ENCODE results near the gene CGREF1.
A peak's percentile ranks its signal among the peaks of the same experiment; 100 is the strongest.
"Not testable (repeated sequence)": the region's sequence is repeated elsewhere in the genome, so short reads cannot be mapped to it uniquely, and the experiment has no call there.

CGREF1 gene

GRCh38 chr2:27137322-27137935, 18.5 kb upstream of the CGREF1 start:
- DNase-seq = no peak

GRCh38 chr2:27136751-27137150, 17.8 kb upstream of the CGREF1 start:
- no peak for DNase-seq

GRCh38 chr2:27135478-27135955, 16.6 kb upstream of the CGREF1 start:
- DNase-seq = no peak

DNA sequence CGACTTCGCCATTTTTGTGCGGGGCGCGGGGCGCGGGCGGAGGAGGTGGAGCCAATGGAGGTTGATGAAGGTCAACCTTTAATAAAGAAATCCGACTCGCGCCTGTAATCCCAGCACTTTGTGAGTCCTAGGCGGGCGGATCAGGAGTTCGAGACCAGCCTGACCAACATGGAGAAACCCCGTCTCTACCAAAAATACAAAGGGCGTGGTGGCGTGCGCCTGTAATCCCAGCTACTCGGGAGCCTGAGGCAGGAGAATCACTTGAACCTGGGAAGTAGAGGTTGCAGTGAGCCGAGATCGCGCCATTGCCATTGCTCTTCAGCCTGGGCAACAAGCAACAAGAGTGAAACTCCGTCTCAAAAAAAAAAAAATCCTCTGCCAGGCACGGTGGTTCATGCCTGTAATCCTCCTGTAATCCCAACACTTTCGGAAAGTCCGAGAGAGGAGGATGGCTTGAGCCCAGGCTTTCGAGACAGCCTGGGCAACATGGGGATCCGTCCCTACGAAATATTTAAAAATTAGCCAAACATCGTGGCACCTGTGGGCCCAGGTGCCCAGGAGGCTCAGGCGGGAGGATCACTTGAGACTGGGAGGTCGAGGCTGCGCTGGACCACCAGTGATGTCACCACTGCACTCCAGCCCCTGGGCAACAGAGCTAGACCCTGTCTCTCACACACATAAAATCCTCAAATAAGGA, 16.0 kb upstream of the CGREF1 start:
- DNase-seq = no peak

DNA sequence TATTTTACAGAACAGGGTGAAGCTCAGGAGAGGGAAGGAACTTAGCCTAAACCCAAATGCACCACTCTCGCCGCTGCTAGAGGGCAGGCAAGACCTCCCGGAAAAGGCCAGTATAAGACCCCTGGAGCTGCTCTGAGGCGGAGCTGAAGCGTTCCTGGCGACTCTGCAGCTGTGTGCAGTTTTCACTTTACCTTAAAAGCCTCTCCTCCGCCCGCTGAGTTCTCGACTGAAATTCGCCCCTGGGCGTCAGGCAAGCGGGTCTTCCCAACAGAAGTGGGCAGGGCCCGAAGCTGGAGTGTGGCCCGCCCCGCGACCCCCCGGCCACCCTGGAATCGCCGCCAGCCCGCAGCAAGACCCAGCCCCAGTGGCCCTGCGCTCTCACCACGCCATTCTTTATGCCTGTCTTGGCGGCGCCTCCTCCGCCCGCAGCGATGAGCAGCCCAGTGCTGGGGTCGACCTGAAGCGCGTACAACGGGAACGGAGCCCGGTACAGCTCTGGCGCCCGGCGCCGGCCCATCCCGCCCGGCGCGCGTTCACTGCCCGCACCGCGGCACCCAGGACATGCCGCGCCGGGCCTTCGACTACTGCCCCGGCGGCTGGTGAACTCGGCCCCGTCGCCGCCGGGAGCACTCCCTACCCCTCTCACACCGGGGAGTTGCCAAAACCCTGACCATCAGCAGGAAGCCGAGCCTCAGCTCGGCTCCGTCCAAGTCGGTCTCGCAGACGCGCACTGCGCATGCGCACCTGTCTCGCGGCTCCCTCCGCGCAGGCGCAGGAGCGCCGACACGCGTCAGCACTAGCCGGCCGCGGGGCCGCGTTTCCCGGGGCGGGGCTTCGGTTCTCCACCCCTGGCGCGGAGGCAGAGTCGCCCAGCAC, 15.2 kb upstream of the CGREF1 start, which contains the start of gene PREB:
TSS of gene PREB (minus strand) at position 732 of the 876 bp plus-strand sequence. CDS start at position 517, 215 bp downstream.
- peak; percentile 98 for DNase-seq

GRCh38 chr2:27133195-27133875, 14.4 kb upstream of the CGREF1 start:
- DNase-seq = no peak

- no peak for DNase-seq
These were observed 12.5 kb upstream of the CGREF1 start for GRCh38 chr2:27131429-27131828.

DNA sequence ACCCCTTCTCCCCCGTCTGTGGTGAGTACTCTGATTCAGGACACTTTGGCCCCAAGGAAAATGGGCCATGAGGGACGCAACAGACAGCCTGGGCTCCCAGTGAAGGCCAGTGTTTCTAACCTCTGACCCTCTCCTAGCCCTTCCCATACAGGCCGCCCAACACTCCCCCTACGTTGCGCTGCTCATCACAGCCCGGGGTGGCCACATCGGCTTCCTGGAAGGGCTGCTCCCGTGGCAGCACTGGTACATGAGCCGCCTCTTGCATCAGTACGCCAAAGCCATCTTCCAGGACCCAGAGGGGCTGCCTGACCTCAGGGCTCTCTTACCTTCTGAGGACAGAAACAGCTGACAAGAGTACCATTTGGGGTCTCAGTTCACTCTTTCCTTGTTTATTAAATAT, 11.5 kb upstream of the CGREF1 start:
- DNase-seq = no peak

DNA sequence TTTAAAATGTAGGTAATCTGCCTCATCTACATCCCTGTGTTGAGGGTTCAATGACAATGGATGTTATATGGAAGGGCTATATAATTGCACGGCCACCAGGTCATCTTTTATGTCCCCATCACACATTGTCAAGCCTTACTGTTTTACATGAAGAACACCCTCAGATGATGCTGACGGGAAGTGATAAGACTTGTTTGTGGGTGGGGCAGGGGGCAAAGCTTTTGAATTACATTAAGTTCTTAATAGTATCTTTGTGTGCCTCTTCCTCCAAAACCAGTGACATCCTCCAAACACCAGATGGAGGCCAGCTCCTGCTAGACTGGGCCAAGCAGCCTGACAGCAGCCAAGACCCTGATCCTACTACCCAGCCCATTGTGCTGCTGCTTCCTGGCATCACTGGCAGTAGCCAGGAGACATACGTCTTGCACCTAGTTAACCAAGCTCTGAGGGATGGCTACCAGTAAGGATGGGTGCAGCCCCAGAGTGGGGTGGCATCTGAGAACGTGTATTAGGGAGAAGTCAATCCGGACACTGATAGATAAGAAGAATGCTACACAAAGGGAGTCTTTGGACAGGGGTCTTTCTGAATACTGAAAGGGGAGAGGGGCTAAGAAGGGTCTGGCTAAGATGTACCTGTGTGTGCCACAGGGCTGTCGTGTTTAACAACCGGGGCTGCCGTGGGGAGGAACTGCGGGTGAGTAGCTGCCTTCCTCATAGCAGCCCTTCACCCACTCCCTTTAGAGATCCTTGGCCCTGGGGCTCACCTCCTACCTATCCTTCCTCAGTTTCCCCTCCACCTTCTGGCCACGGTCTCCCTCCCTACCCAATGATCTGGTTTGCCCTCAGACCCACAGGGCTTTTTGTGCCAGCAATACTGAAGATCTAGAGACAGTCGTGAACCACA, 10.0 kb upstream of the CGREF1 start:
- no peak for DNase-seq

DNA sequence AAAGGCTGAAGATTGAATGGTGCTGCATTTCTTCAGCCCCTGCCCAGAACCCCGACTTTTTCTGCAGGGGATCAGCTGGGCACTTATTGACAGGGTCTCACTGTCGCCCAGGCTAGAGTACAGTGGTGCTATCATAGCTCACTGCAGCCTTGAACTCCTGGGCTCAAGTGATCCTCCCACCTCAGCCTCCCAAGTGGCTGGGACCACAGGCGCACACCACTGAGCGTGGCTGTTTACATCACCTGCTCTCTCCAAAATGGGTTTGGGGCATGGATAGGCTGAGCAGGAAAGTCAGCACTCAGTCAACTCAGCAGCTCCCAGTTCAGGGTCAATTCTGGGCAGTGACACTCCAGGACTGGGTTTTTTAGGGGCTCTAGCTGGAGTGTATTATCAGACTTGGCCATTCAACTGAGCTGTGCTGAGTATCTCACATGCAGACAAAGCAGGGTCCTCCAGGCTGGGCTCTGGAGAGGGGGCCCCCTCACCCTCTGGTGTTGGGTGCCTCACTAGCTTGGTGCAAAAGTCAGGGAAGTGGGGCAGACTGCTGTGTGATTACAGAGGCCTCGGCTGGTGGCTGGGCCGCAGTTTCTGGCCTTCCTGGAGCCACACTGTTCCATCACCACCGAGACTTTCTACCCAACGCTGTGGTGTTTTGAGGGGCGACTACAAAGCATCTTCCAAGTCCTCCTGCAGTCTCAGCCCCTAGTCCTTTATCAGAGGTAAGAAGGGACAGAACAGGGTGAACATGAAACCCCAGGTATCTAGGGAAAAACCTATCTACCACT, 9.1 kb upstream of the CGREF1 start:
- DNase-seq = no peak

- no peak for DNase-seq
These were observed 7.4 kb upstream of the CGREF1 start for GRCh38 chr2:27126252-27126710.

DNA sequence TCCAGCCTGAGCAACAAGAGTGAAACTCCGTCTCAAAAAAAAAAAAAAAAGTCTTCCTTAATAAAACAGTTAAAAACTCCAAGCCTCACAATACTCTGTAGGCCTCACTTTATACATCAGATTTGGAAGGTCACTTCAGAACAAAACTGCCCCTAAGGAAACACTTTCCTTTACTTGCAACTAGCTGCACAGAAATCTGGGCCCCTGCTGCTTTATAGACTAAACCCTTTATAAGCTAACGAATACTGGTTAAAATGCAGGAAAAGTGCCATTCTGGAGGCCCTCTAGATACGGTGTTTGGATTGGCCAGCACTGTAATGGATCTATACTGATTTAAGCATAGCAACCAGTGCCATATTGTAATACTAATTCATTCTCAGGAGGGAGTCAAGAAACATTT, 6.2 kb upstream of the CGREF1 start:
- no peak for DNase-seq

- DNase-seq = peak; percentile 76 to 79
These were observed 4.6 kb upstream of the CGREF1 start, which contains the start of gene ABHD1 for GRCh38 chr2:27123302-27124150. Gene ABHD1 (plus strand): TSS chr2:27123815. CDS start chr2:27123949, 134 bp downstream.

- DNase-seq = no peak
These were observed 3.9 kb upstream of the CGREF1 start for GRCh38 chr2:27122791-27123190.

- DNase-seq = no peak
These were observed 3.0 kb upstream of the CGREF1 start for GRCh38 chr2:27121906-27122305.

- not testable (repeated sequence) for DNase-seq
These were observed 372 bp upstream of the CGREF1 start for GRCh38 chr2:27119330-27119670.

DNA sequence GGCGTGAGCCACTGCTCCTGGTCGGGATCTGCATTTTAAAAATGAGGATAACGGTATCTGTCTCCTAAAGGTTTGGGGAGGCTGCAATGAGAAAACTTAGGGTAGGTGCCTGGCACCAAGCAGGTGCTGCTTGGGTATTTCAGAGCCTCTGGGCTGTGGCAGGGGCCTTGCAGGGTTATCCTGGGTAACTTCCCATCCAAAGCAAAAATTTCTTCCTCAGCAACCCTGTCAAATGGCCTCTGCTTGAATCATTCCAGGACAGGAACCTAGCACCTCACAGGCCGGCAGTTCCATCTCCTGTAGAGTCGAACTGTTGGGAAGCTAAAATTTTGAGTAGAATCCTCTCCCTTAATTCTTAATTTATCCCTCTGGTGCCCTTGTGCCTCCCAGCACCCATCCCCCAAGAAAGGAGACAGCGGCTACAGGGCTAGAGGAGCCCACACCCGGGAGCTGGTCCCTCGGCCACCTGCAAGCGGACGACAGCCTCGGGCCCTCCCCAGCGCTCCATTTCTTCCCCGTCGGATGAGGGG, 868 bp downstream of the CGREF1 start:
- DNase-seq = no peak

GRCh38 chr2:27115519-27115918, 3.4 kb downstream of the CGREF1 start:
- no peak for DNase-seq

DNA sequence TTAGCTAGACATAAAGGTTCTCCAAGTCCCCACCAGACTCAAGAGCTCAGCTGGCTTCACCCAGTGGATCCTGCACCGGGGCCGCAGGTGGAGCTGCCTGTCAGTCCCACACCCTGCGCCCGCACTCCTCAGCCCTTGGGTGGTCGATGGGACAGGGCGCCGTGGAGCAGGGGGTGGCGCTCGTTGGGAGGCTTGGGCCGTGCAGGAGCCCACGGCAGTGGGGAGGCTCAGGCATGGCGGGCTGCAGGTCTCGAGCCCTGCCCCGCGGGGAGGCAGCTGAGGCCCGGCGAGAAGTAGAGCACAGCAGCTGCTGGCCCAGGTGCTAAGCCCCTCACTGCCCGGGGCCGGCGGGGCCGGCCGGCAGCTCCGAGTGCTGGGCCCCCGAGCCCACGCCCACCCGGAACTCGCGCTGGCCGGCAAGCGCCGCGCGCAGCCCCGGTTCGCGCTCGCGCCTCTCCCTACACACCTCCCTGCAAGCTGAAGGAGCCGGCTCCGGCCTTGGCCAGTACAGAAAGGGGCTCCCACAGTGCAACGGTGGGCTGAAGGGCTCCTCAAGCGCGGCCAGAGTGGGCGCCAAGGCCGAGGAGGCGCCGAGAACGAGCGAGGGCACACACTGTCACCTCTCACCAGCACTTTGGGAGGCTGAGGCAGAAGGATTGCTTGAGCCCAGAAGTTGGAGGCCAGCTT, 7.4 kb downstream of the CGREF1 start:
- not testable (repeated sequence) for DNase-seq

Data from CD4-positive, alpha-beta T cell treated with Interleukin-1 beta for 1 hour (primary cell).